ENCODE results near the gene MARCHF6.
"Not testable (repeated sequence)": the region's sequence is repeated elsewhere in the genome, so short reads cannot be mapped to it uniquely, and the experiment has no call there.

The MARCHF6 gene

DNA sequence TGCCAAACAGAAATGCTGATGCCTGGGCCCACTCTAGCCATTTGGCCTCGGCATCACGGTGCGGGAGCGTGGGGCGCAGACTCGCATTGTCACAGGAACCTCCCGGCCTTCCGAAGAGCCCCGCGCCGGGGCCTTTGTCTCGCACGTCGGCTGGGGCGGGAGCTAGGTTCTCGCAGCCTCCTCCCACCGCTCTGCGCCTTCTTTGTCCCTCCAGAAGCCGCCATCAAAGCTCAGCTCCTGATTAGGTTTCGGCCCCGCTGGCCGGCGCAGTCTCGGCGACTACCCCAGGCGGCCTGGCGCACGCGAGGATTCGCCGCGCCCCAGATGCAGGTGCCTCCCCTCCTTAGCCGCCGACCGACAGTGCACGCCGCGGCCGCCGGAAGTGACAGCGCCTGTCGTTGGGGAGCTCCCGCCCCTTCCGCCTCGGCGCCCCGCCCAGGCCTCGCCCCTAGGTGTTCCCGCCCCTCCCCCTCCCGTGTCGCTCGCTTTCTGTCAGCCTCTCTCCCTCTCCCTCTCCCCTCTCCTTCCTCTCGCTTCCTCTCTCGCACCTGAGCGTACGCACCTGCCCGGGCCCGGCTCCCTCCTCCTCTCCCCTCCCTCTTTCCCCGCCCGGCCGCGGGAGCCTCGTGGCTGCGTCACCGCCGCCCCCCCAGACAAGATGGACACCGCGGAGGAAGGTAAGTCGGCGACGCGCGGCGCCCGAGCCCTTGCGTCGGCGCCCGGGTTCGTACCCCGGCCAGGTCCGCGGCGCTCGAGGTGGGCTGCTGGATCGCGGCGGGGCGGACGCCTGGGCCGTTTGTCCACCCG is at the start of gene MARCHF6:
Gene MARCHF6, plus strand, starts transcription at position 455 of the 807 bp plus-strand sequence. Its CDS starts 204 bp downstream, at position 659.
- DNase-seq = peak; percentile 53 to 95 (median 86)

DNA sequence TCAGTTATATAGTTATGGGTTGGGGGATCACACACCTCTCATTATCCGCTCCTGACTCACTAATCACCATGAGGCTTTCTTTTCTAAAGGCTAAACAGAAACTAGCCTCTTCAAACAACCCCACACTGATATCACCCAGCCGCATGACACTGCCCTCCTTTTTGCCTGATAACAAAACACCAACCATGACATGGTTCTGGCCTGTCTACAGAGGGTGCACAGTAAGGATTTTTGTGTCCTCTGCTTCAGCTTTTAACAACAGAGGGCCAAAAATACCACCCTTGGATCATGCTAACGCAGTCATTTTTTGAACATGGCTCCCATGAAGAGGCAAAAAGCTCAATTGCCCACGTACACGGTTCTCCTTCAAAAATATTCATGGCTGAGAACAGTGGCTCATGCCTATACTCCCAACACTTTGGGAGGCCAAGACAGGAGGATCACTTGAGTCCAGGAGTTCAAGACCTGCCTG is 49.8 kb upstream of the MARCHF6 start:
- DNase-seq = no peak

DNA sequence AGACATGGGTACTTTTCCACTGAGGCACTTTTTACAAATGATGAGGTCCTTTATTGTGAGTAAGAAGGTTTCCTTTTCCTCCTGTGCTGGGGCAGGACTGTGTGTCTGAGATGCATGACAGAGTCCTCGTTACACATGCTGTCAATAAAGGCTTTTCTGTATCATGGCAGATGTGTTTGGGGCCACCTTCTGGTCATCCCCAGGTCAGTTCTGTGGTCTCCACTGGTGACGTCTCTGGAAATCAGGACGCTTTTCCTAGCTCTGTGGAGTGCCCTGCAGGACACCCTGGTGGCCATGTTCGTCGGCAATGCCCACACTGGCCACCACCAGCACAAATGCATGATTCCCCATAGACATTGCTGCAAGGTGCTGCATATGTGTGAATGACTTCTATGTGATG is 48.6 kb upstream of the MARCHF6 start:
- no peak for DNase-seq

DNA sequence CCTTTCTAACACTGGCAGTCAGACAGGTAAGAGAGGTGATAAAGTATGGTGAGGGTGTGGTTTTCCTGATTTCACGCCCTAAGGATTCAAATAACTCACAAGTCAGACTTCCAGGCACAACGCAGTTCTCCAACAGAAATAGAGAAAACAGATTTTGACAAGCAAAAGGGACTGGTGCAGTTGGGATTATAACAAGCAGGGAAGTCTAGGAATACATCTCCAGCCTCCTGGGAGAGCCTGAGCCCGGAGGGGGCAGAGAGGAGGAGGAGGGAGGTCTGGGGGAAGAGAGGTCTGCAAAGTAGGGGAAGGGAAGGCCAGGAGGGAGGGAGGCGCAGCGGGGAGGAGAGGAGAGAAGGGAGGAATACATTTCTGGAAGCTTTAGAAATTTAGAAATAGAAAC is 47.4 kb upstream of the MARCHF6 start:
- no peak for DNase-seq

GRCh38 chr5:10306806-10307205 is 46.7 kb upstream of the MARCHF6 start:
- no peak for DNase-seq

DNA sequence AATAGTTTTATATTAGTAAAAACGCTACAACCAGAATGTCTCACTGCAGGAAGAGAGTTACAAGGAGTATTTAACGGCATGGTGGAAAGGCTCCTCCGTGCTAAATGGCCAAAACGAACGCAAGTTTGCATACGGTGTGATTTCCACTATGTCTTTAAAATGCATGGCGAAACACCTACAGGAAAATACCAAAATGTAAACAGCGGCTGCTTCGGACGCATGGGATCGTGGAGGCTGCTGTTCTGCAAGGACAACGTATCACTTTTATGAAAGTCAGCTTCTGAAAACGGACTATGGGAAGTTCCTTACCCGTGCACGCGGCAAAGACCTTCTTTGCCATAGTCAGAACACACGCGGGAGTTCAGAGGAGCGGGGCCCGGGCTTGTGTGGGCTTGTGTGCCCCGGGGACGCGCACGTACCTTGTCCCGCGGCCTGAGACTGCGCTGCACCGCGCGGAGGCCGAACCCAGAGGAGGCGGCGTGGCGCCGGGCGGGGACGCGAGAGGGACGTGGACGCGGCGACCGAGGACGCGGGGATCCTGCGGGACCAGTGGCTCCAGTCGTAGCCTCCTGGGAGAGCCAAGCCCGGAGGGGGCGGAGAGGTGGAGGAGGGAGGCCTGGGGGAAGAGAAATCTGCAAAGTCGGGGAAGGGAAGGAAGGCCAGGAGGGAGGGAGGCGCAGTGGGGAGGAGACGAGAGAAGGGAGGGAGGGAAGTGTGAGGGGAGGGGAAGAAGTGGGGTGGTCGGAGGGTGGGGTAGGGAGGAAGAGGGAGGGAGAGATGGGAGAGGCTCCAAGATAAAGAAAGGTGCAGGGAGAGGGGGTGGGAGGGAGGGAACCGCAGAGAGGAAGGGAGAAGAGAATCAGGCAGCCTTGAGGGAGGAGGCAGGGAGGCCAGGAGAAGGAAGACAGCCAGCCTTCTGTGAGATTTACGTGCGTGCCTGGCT is 46.0 kb upstream of the MARCHF6 start, which contains the start of gene CMBL:
Gene CMBL, minus strand, starts transcription at position 697 of the 943 bp plus-strand sequence. CDS start 17,140 bp downstream, outside the sequence.
- DNase-seq = peak in 32 of 56 donors; percentile 7 to 61 (median 33)

- DNase-seq = no peak
These were observed 44.7 kb upstream of the MARCHF6 start for GRCh38 chr5:10308844-10309243.

- DNase-seq = no peak
These were observed 43.3 kb upstream of the MARCHF6 start for GRCh38 chr5:10310066-10310779.

DNA sequence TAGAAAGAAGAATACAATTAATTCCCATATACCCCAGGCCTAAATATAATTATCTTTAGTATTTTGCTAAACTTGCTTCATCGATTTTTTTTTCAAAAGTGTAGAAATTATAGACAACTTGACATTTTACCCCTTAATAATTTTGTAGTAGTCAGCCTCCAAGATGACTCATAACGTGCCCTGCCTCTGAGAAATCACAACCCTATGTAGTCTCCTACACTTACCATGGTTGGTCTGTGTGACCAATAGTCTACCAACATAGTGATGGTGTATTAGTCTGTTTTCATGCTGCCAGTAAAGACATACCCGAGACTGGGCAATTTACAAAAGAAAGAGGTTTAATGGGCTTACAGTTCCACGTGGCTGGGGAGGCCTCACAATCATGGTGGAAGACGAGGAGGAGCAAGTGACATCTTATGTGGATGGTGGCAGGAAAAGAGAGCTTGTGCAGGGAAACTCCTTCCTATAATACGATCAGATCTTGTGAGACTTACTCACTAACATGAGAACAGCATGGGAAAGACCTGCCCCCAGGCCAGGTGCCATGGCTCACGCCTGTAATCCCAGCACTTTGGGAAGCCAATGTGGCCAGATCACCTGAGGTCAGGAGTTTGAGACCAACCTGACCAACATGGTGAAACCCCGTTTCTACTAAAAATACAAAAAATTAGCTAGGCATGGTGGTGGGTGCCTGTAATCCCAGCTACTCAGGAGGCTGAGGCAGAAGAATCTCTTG is 42.5 kb upstream of the MARCHF6 start:
- not testable (repeated sequence) for DNase-seq

DNA sequence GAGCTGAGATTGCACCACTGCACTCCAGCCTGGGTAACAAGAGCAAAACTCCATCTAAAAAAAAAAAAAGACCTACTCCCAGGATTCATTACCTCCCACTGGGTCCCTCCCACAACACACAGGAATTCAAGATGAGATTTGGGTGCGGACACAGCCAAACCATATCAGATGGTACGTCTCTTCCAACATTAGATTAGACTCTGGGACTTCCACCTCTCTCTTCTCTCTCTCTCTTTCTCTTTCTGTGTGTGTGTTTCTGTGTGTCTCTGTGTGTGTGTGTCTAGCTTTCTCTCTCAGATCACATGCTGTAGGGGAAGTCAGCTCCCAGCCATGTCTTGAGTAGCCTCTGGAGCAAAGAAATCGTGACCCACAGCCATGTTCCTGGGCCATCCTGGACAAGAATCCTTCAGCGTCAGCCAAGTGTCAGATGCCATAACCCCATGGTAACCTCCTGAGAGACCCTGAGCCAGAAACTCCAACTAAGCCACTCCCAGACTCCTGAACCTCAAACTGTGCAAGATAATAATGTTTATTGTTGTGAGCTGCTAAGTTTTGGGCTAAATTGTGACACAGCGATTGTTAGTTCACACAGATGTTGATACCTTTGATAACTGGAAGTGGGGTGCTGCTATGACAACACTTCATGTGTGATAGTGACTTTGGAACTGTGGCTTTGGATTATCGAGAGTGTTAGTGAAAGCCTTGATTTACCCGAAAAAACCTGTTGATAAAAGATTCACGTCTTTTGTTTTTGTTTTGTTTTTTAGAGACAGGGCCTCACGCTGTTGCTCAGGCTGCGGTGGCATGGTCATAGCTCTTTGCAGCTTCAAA is 41.7 kb upstream of the MARCHF6 start:
- no peak for DNase-seq

DNA sequence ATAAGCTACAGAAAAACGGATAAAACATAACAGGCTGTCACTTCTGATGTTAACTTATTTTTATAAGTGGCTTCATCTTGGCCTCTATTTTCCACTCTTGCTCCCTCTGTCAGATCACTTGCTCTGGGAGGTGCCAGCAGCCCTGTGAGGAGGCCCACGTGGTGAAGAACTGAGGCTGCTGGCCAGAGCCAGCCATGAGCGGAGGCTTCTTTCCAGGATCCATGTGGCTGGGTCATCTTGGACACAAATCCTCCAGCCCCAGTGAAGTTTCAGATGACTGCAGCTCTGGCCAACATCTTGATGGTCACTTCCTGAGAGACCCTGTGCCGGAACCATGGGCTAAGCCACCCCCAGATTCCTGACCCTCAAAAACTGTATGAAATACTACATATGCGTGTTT is 38.3 kb upstream of the MARCHF6 start:
- DNase-seq = peak in 4 of 56 donors; percentile 2 to 32 (median 6)

- DNase-seq = no peak
These were observed 37.5 kb upstream of the MARCHF6 start for GRCh38 chr5:10315824-10316509.

DNA sequence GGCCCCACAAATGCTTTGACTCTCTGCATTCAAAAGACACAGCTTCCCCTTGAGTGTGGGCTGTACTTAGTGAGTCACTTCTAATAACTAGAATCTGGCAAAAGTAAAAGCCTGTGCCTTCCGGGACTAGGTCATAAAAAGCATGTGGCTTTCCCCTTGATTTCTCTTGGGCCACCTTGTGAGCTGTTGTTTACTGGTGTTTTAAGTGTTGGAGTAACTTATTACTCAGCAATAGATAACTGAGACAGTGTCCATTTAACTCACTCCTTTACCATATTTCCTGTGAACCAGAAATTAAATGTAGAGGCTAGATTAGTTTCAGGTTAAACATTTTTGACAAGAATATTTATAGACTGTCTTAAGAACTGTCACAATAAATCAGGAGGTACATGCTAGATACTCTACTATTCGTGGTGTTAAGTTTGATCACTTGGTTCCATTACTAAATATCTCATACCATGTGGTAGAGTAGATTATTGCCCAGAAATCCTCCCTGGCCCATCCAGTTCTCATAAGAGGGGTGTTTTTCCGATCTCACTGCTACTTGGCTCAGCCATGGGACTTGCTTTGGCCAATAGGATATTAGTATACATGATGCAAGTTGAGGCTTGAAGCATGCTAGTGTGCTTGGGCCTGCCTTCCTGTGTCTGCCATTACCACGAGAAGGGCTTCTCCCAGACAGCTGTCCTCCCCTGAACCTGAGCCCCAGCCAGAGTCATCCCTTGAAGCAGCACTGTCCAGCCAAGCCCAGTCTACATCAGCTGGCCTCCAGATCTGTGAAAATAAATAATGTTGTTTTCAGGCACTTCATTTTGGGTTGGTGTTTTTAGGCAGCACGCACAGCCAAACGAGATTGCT is 35.4 kb upstream of the MARCHF6 start:
- no peak for DNase-seq

- DNase-seq = no peak
These were observed 34.2 kb upstream of the MARCHF6 start for GRCh38 chr5:10319202-10319851.

DNA sequence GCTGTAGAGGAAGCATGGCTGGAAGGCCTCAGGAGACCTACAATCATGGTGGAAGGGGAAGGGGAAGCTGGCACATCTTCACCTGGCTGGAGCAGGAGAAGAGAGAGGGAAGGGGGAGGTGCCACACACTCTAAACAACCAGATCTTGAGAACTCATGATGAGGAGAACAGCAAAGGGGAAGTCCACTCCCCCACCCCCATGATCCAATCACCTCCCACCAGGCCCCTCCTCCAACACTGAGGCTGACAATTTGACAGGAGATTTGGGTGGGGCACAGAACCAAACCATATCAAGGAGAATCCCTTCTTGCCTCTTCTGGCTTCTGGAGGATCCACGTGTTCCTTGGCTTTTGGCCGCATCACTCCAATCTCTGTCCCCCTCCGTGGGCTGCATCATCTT is 32.7 kb upstream of the MARCHF6 start:
- DNase-seq = no peak

- no peak for DNase-seq
These were observed 31.6 kb upstream of the MARCHF6 start for GRCh38 chr5:10321882-10322281.
